ENCODE results near the gene HOXC13. TPM values are rescaled to one million over a fixed set of nuclear protein-coding genes. Genes with fewer than 3 reads are reported as not detected.
A peak's percentile ranks its signal among the peaks of the same experiment; 100 is the strongest.

HOXC13 gene
- total RNA-seq, 2 experiments from 2014 or later, result 0.06 TPM; not detected in 1

- H3K79me2 ChIP-seq (ENCODE audit: insufficient read depth, low read depth, low read length), result no peaks in the 10 kb centered on the region
- POLR2A ChIA-PET, result interaction anchor here (0.7 to 0.8 kb wide), 3 partner anchors 11 to 246 kb away, joined by 3 to 4 read pairs (median 3); no protein-coding TSS in a partner anchor
- peak overlapping the region; percentile 71 for H3K4me3 ChIP-seq (ENCODE audit: low read depth, low read length, poor library complexity, severe bottlenecking)
- H3K4me1 ChIP-seq (ENCODE audit: insufficient read depth, low read length, poor library complexity, severe bottlenecking), result peaks cover 34% of the 10 kb centered on the region
- H2AFZ ChIP-seq (ENCODE audit: low read length), result no peak overlapping the region
- CTCF ChIA-PET (ENCODE audit: unreplicated experiment), result no interaction called here
- H4K20me1 ChIP-seq (ENCODE audit: insufficient read depth, low read length), result no peaks in the 10 kb centered on the region
- BruUV-seq (replicated peaks), result TSS peak; percentile 90
- peak; percentile 37 for DNase-seq (ENCODE audit: low spot score)
- intact Hi-C loops (cut with micrococcal nuclease; ENCODE audit: unreplicated experiment), result loop anchor here (5.0 kb wide), 1 partner anchor 218 kb away; no protein-coding TSS in a partner anchor
- H3K9me2 ChIP-seq (ENCODE audit: insufficient read depth, low read length), result no peaks in the 10 kb centered on the region
- no peaks in the 10 kb centered on the region for H3K36me3 ChIP-seq (ENCODE audit: insufficient read depth, low read length)
- peak overlapping the region; percentile 83 for H3K27ac ChIP-seq (ENCODE audit: low read depth, low read length, poor library complexity, severe bottlenecking)
- TF ChIP-seq CTCF (conservative IDR thresholded peaks at IDR 0.05; ENCODE audit: low read length), result no peak
- H3K9me3 ChIP-seq (ENCODE audit: low read length), result no peaks in the 10 kb centered on the region
- peak overlapping the region; percentile 65 for H3K4me2 ChIP-seq (ENCODE audit: low read length)
These were observed 37.0 kb downstream of the HOXC13 start for GRCh38 chr12:53975479-53976152.

- BruUV-seq (replicated peaks), result no TSS peak
- TF ChIP-seq EZH2phosphoT487 (IDR thresholded peaks at IDR 0.05; ENCODE audit: borderline replicate concordance, low read depth, low read length), result no peak
- intact Hi-C loops (cut with micrococcal nuclease; ENCODE audit: unreplicated experiment), result loop anchor here (5.0 kb wide), 1 partner anchor 219 kb away; no protein-coding TSS in a partner anchor
- no peak overlapping the region for H2AFZ ChIP-seq (ENCODE audit: low read length)
- H3K27ac ChIP-seq (ENCODE audit: low read depth, low read length, poor library complexity, severe bottlenecking), result no peak overlapping the region
- no peaks in the 10 kb centered on the region for H4K20me1 ChIP-seq (ENCODE audit: insufficient read depth, low read length)
- no peaks in the 10 kb centered on the region for H3K9me2 ChIP-seq (ENCODE audit: insufficient read depth, low read length)
- ChIA-PET CTCF (ENCODE audit: unreplicated experiment) (no interaction called here), POLR2A (interaction anchor here (0.7 to 0.8 kb wide), 2 partner anchors 11 to 176 kb away, joined by 3 to 4 read pairs; no protein-coding TSS in a partner anchor)
- no peaks in the 10 kb centered on the region for H3K79me2 ChIP-seq (ENCODE audit: insufficient read depth, low read depth, low read length)
- no peaks in the 10 kb centered on the region for H3K36me3 ChIP-seq (ENCODE audit: insufficient read depth, low read length)
- H3K9me3 ChIP-seq (ENCODE audit: low read length), result no peaks in the 10 kb centered on the region
- DNase-seq (ENCODE audit: low spot score), result no peak
- peak overlapping the region; percentile 65 for H3K4me2 ChIP-seq (ENCODE audit: low read length)
- H3K4me3 ChIP-seq (ENCODE audit: low read depth, low read length, poor library complexity, severe bottlenecking), result peak overlapping the region; percentile 71
- H3K4me1 ChIP-seq (ENCODE audit: insufficient read depth, low read length, poor library complexity, severe bottlenecking), result peaks cover 34% of the 10 kb centered on the region
These were observed 37.7 kb downstream of the HOXC13 start for GRCh38 chr12:53976172-53976822.

GRCh38 chr12:53976823-53977595 lies 38.4 kb downstream of the HOXC13 start:
- Histone ChIP-seq H3K4me3 (ENCODE audit: low read depth, low read length, poor library complexity, severe bottlenecking) (no peak overlapping the region), H3K4me2 (ENCODE audit: low read length) (peak overlapping the region; percentile 86), H3K9me2 (ENCODE audit: insufficient read depth, low read length) (no peaks in the 10 kb centered on the region), H3K9me3 (ENCODE audit: low read length) (no peaks in the 10 kb centered on the region), H3K4me1 (ENCODE audit: insufficient read depth, low read length, poor library complexity, severe bottlenecking) (peaks cover 34% of the 10 kb centered on the region), H2AFZ (ENCODE audit: low read length) (peak overlapping the region; percentile 99; the same call in 1 of the 2 replicates), H3K36me3 (ENCODE audit: insufficient read depth, low read length) (no peaks in the 10 kb centered on the region), H4K20me1 (ENCODE audit: insufficient read depth, low read length) (no peaks in the 10 kb centered on the region), H3K79me2 (ENCODE audit: insufficient read depth, low read depth, low read length) (no peaks in the 10 kb centered on the region), H3K27ac (ENCODE audit: low read depth, low read length, poor library complexity, severe bottlenecking) (no peak overlapping the region)
- TF ChIP-seq EZH2phosphoT487 (IDR thresholded peaks at IDR 0.05; ENCODE audit: borderline replicate concordance, low read depth, low read length) (no peak), CTCF (conservative IDR thresholded peaks at IDR 0.05; ENCODE audit: low read length) (no peak)
- intact Hi-C loops (cut with micrococcal nuclease; ENCODE audit: unreplicated experiment), result loop anchor here (5.0 kb wide), 1 partner anchor 220 kb away; no protein-coding TSS in a partner anchor
- DNase-seq (ENCODE audit: low spot score), result no peak
- ChIA-PET CTCF (ENCODE audit: unreplicated experiment) (no interaction called here), POLR2A (interaction anchor here (0.5 to 1.2 kb wide), 3 partner anchors 9 to 87 kb away, joined by 3 read pairs; no protein-coding TSS in a partner anchor)
- BruUV-seq (replicated peaks), result no TSS peak
